H9 (cell line): ENCODE results near the gene GNAT3. TPM values are rescaled to one million over a fixed set of nuclear protein-coding genes. Genes with fewer than 3 reads are reported as not detected.

Experiments used
- DNase-seq: peaks from one replicate; pipeline ENCODE4 v3.0.0-alpha.2; 2017
- H2AFZ ChIP-seq: one replicate; pipeline ENCODE4 v1.6.1; 2013; ENCODE audit warnings: mild to moderate bottlenecking, low read length, control low read depth, moderate library complexity
- H2AK5ac ChIP-seq: 2 replicates; pipeline ENCODE4 v1.6.1; 2013; ENCODE audit warnings: low read length, control low read depth, mixed read lengths; ENCODE audit not compliant: insufficient read length
- H2BK120ac ChIP-seq: one replicate; pipeline ENCODE4 v1.6.1; 2013; ENCODE audit warnings: low read depth, mild to moderate bottlenecking, low read length, control low read depth, inconsistent platforms; ENCODE audit not compliant: poor library complexity, severe bottlenecking
- H2BK12ac ChIP-seq: 2 replicates; pipeline ENCODE4 v1.6.1; 2013; ENCODE audit warnings: low read length, control low read depth, mixed read lengths, low read depth; ENCODE audit not compliant: insufficient read length
- H2BK15ac ChIP-seq: 2 replicates; pipeline ENCODE4 v1.6.1; 2013; ENCODE audit warnings: low read depth, low read length, control low read depth
- H2BK20ac ChIP-seq: one replicate; pipeline ENCODE4 v1.6.1; 2013; ENCODE audit warnings: low read depth, mild to moderate bottlenecking, low read length, control low read depth, inconsistent platforms; ENCODE audit not compliant: poor library complexity, severe bottlenecking
- H2BK5ac ChIP-seq: 2 replicates; pipeline ENCODE4 v1.6.1; 2013; ENCODE audit warnings: low read length, control low read depth, mixed read lengths; ENCODE audit not compliant: insufficient read length
- H3K14ac ChIP-seq: 2 replicates; pipeline ENCODE4 v1.6.1; 2013; ENCODE audit warnings: low read length, control low read depth; ENCODE audit not compliant: insufficient read depth
- H3K18ac ChIP-seq: 2 replicates; pipeline ENCODE4 v1.6.1; 2013; ENCODE audit warnings: low read depth, mild to moderate bottlenecking, mixed read lengths, low read length, control low read depth; ENCODE audit not compliant: insufficient read length
- H3K23ac ChIP-seq: 2 replicates; pipeline ENCODE4 v1.6.1; 2013; ENCODE audit warnings: low read length, control low read depth, mixed read lengths, low read depth; ENCODE audit not compliant: insufficient read length
- H3K23me2 ChIP-seq: 2 replicates; pipeline ENCODE4 v1.6.1; 2013; ENCODE audit warnings: low read depth, mild to moderate bottlenecking, mixed read lengths, low read length, control low read depth; ENCODE audit not compliant: insufficient read length, poor library complexity, severe bottlenecking
- H3K27ac ChIP-seq: 2 replicates; pipeline ENCODE4 v1.5.1; 2013; ENCODE audit warnings: low read length, control low read depth, mixed read lengths, low read depth; ENCODE audit not compliant: insufficient read length
- H3K27me3 ChIP-seq: 2 replicates; pipeline ENCODE4 v1.6.1; 2013; ENCODE audit warnings: low read length, control low read depth, inconsistent platforms; ENCODE audit not compliant: insufficient read depth
- H3K4ac ChIP-seq: 2 replicates; pipeline ENCODE4 v1.6.1; 2013; ENCODE audit warnings: low read depth, mild to moderate bottlenecking, control low read depth, inconsistent platforms, low read length, moderate library complexity
- H3K4me1 ChIP-seq: 2 replicates; pipeline ENCODE4 v1.6.1; 2013; ENCODE audit warnings: low read length, control low read depth, inconsistent platforms; ENCODE audit not compliant: insufficient read depth
- H3K4me2 ChIP-seq: 2 replicates; pipeline ENCODE4 v1.6.1; 2013; ENCODE audit warnings: low read length, control low read depth, mixed read lengths; ENCODE audit not compliant: insufficient read length, insufficient read depth
- H3K56ac ChIP-seq: 2 replicates; pipeline ENCODE4 v1.6.1; 2013; ENCODE audit warnings: low read depth, mild to moderate bottlenecking, mixed read lengths, low read length, control low read depth; ENCODE audit not compliant: insufficient read length
- H3K79me1 ChIP-seq: 2 replicates; pipeline ENCODE4 v1.6.1; 2013; ENCODE audit warnings: low read depth, mild to moderate bottlenecking, moderate library complexity, low read length, control low read depth, inconsistent platforms; ENCODE audit not compliant: insufficient read depth, poor library complexity, severe bottlenecking
- H3K79me2 ChIP-seq: 2 replicates; pipeline ENCODE4 v1.6.1; 2013; ENCODE audit warnings: low read length, control low read depth, inconsistent platforms; ENCODE audit not compliant: insufficient read depth
- H3K9ac ChIP-seq: 2 replicates; pipeline ENCODE4 v1.6.1; 2013; ENCODE audit warnings: low read length, control low read depth, mixed read lengths; ENCODE audit not compliant: insufficient read length; ENCODE audit errors: extremely low read depth
- H3K9me3 ChIP-seq: one replicate; pipeline ENCODE4 v1.6.1; 2013; ENCODE audit warnings: low read depth, low read length, inconsistent platforms; ENCODE audit not compliant: control insufficient read depth
- H3T11ph ChIP-seq: one replicate; pipeline ENCODE4 v1.6.1; 2013; ENCODE audit warnings: mild to moderate bottlenecking, low read length, control low read depth, inconsistent platforms
- H4K20me1 ChIP-seq: one replicate; pipeline ENCODE4 v1.6.1; 2013; ENCODE audit not compliant: control insufficient read depth, insufficient read length, insufficient read depth
- H4K5ac ChIP-seq: 2 replicates; pipeline ENCODE4 v1.6.1; 2013; ENCODE audit warnings: low read depth, mild to moderate bottlenecking, mixed read lengths, low read length, control low read depth; ENCODE audit not compliant: insufficient read length
- H4K8ac ChIP-seq: replicated peaks from 2 replicates; pipeline ENCODE4 v1.6.1; 2013; ENCODE audit warnings: low read length, control low read depth, mixed read lengths, low read depth; ENCODE audit not compliant: insufficient read length
- H4K91ac ChIP-seq: 2 replicates; pipeline ENCODE4 v1.6.1; 2013; ENCODE audit warnings: low read depth, mild to moderate bottlenecking, moderate library complexity, mixed read lengths, low read length, control low read depth; ENCODE audit not compliant: insufficient read length
- H3K27ac Mint-ChIP-seq, 3 experiments: 2 replicates in 2 of 3; 3 replicates in 1 of 3; pipeline ENCODE4 v1.8.0; 2020 to 2021; ENCODE audit warnings: mixed read lengths in 3 of 3, mild to moderate bottlenecking in 1 of 3, moderate library complexity in 1 of 3
- H3K27me3 Mint-ChIP-seq: 2 replicates; pipeline ENCODE4 v1.8.0; 2021; ENCODE audit warnings: low read depth, mild to moderate bottlenecking, moderate library complexity, mixed read lengths
- H3K36me3 Mint-ChIP-seq, 3 experiments: 2 replicates in 2 of 3; 3 replicates in 1 of 3; pipeline ENCODE4 v1.8.0; 2020 to 2021; ENCODE audit warnings: low read depth in 3 of 3, mixed read lengths in 3 of 3; ENCODE audit not compliant: insufficient read depth in 1 of 3
- H3K4me1 Mint-ChIP-seq, 2 experiments: 2 replicates each; pipeline ENCODE4 v1.8.0; 2020; ENCODE audit warnings: mixed read lengths in 2 of 2
- H3K4me3 Mint-ChIP-seq, 2 experiments: 2 replicates in 1 of 2; 3 replicates in 1 of 2; pipeline ENCODE4 v1.8.0; 2020 to 2021; ENCODE audit warnings: mild to moderate bottlenecking in 2 of 2, mixed read lengths in 2 of 2, moderate library complexity in 1 of 2
- H3K9me3 Mint-ChIP-seq, 2 experiments: 2 replicates in 1 of 2; 3 replicates in 1 of 2; pipeline ENCODE4 v1.8.0; 2020; ENCODE audit warnings: mild to moderate bottlenecking in 2 of 2, mixed read lengths in 2 of 2, moderate library complexity in 1 of 2
- total RNA-seq: library from RNA; stranded (reverse); gene quantifications from 2 replicates; pipeline ENCODE4 v1.2.1, GENCODE V29; 2021
- TF ChIP-seq, protein P1 (sequence below): fragments of 200-600 bp; sonication (generic); conservative IDR thresholded peaks from 3 replicates; pipeline ENCODE4 v1.8.0; 2021; ENCODE audit warnings: antibody characterized with exemption, mild to moderate bottlenecking

Gene GNAT3
- total RNA-seq, 1 experiment from 2014 or later = not detected

DNA sequence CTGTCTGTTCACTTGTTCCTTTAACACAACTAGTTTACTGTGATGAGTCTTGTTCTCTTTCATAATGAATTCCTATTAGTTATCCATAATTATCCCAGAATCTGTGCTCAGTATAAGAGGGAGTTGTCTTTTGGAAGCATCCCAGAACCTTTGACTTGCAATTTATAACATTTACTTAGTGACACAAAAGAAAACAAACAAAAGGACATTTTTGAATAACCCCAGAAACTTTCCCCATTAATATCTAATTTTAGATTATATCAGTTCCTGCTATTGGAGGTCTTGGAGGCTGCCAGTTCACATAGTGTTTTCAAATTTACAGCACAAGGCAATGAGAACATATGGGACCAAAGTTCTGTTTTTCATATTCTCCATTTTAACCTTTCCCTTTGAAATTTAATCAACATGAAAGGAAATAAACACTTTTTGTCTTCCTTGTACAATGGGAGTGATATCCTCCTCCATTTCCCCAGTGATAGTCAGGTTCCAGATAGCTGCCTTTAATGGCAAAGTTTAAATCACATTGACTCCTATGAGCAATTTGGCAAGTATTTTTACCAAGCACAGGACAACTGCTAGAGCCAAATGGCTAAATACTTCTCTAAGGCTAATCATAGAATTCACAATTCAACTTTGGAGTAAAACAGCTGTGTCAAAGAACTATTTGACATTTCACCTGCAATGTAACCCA lies 37.1 kb upstream of the GNAT3 start:
- Mint-ChIP-seq H3K9me3 (peaks cover 8 to 9% of the 10 kb centered on the region in 2 experiments; a peak in 4 of 5 replicates), H3K27me3 (no peaks in the 10 kb centered on the region), H3K36me3 (peaks cover 1 to 7% (median 1%) of the 10 kb centered on the region in 3 experiments; a peak in 3 of 7 replicates), H3K4me3 (no peak overlapping the region), H3K27ac (no peak overlapping the region), H3K4me1 (no peaks in the 10 kb centered on the region)
- H3K56ac ChIP-seq = no peak overlapping the region
- no peaks in the 10 kb centered on the region for H3K9me3 ChIP-seq
- TF ChIP-seq, protein P1, sequence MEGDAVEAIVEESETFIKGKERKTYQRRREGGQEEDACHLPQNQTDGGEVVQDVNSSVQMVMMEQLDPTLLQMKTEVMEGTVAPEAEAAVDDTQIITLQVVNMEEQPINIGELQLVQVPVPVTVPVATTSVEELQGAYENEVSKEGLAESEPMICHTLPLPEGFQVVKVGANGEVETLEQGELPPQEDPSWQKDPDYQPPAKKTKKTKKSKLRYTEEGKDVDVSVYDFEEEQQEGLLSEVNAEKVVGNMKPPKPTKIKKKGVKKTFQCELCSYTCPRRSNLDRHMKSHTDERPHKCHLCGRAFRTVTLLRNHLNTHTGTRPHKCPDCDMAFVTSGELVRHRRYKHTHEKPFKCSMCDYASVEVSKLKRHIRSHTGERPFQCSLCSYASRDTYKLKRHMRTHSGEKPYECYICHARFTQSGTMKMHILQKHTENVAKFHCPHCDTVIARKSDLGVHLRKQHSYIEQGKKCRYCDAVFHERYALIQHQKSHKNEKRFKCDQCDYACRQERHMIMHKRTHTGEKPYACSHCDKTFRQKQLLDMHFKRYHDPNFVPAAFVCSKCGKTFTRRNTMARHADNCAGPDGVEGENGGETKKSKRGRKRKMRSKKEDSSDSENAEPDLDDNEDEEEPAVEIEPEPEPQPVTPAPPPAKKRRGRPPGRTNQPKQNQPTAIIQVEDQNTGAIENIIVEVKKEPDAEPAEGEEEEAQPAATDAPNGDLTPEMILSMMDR = no peak
- no peak overlapping the region for H3K18ac ChIP-seq
- H2BK12ac ChIP-seq = no peak overlapping the region
- no peak overlapping the region for H3K4me2 ChIP-seq
- H3K79me1 ChIP-seq = no peaks in the 10 kb centered on the region
- no peaks in the 10 kb centered on the region for H3K79me2 ChIP-seq
- H4K91ac ChIP-seq = no peak overlapping the region
- no peak overlapping the region for H3K14ac ChIP-seq
- no peak for DNase-seq
- H3K23ac ChIP-seq = no peak overlapping the region
- H4K5ac ChIP-seq = no peak overlapping the region
- H3T11ph ChIP-seq = no peak overlapping the region
- H4K8ac ChIP-seq = no peak overlapping the region
- H3K27me3 ChIP-seq = no peaks in the 10 kb centered on the region
- no peak overlapping the region for H3K4ac ChIP-seq
- H3K4me1 ChIP-seq = no peaks in the 10 kb centered on the region
- no peak overlapping the region for H2AK5ac ChIP-seq
- no peak overlapping the region for H2AFZ ChIP-seq
- no peak overlapping the region for H3K27ac ChIP-seq
- H2BK20ac ChIP-seq = no peak overlapping the region
- H2BK120ac ChIP-seq = no peak overlapping the region
- no peaks in the 10 kb centered on the region for H4K20me1 ChIP-seq
- H3K23me2 ChIP-seq = no peaks in the 10 kb centered on the region
- H2BK5ac ChIP-seq = no peak overlapping the region
- H2BK15ac ChIP-seq = no peak overlapping the region
- no peak overlapping the region for H3K9ac ChIP-seq
